GM21423 (cell line): ENCODE data around the gene ITGA3.

Source experiments
- ATAC-seq: cut with Tn5 transposase; IDR thresholded peaks from one replicate; pipeline ENCODE4 v1.9.1; 2021; ENCODE audit warnings: mild to moderate bottlenecking, moderate library complexity; ENCODE audit not compliant: unreplicated experiment

Gene ITGA3

GRCh38 chr17:50090971-50091917 lies 35.3 kb downstream of the ITGA3 start:
- ATAC-seq = no peak

- ATAC-seq = no peak
Measured at GRCh38 chr17:50091918-50092285, 36.0 kb downstream of the ITGA3 start.

- ATAC-seq = no peak
Measured at GRCh38 chr17:50093246-50093645, 37.3 kb downstream of the ITGA3 start.

GRCh38 chr17:50093807-50094206 lies 37.9 kb downstream of the ITGA3 start:
- no peak for ATAC-seq

- peak; percentile 40 for ATAC-seq
Measured at GRCh38 chr17:50094243-50094752, 38.4 kb downstream of the ITGA3 start.

- ATAC-seq = peak; percentile 87
Measured at GRCh38 chr17:50094753-50095619, 39.1 kb downstream of the ITGA3 start, which contains the start of gene PDK2. Gene PDK2 (plus strand): TSS chr17:50095351. CDS start chr17:50095436, 85 bp downstream.

GRCh38 chr17:50095626-50096037 lies 39.7 kb downstream of the ITGA3 start:
- ATAC-seq = no peak

GRCh38 chr17:50096092-50096491 lies 40.2 kb downstream of the ITGA3 start:
- ATAC-seq = no peak

GRCh38 chr17:50096758-50097157 lies 40.8 kb downstream of the ITGA3 start:
- no peak for ATAC-seq

- ATAC-seq = no peak
Measured at GRCh38 chr17:50097455-50097854, 41.5 kb downstream of the ITGA3 start.

- no peak for ATAC-seq
Measured at GRCh38 chr17:50097926-50098325, 42.0 kb downstream of the ITGA3 start.

GRCh38 chr17:50098583-50098982 lies 42.7 kb downstream of the ITGA3 start:
- no peak for ATAC-seq

GRCh38 chr17:50099003-50099402 lies 43.1 kb downstream of the ITGA3 start:
- ATAC-seq = no peak

- no peak for ATAC-seq
Measured at GRCh38 chr17:50100480-50100883, 44.6 kb downstream of the ITGA3 start.

GRCh38 chr17:50100921-50101345 lies 45.0 kb downstream of the ITGA3 start:
- ATAC-seq = no peak

- ATAC-seq = no peak
Measured at GRCh38 chr17:50101346-50102163, 45.6 kb downstream of the ITGA3 start.

- ATAC-seq = no peak
Measured at GRCh38 chr17:50102164-50102991, 46.5 kb downstream of the ITGA3 start.

- ATAC-seq = no peak
Measured at GRCh38 chr17:50103252-50103651, 47.3 kb downstream of the ITGA3 start.

GRCh38 chr17:50103941-50104340 lies 48.0 kb downstream of the ITGA3 start:
- no peak for ATAC-seq

- ATAC-seq = no peak
Measured at GRCh38 chr17:50105811-50106210, 49.9 kb downstream of the ITGA3 start.
